Measurements from ENCODE around the gene MRPS2. TPM values are rescaled to one million over a fixed set of nuclear protein-coding genes. Genes with fewer than 3 reads are reported as not detected.
A peak's percentile ranks its signal among the peaks of the same experiment; 100 is the strongest.

Gene MRPS2
- total and polyA plus RNA-seq, 9 of the 15 experiments (the other 6 are each of a cell fraction or from before 2014, with no cell fraction given), result 8.0 to 167 (median 81.3) TPM

GRCh38 chr9:135478829-135479468 is 21.5 kb upstream of the MRPS2 start (continued):
- peak in 1 of 2 experiments; percentile 41; a peak in 1 of 4 replicates for TF ChIP-seq MNT (conservative IDR thresholded peaks at IDR 0.05)
- no peak for TF ChIP-seq CC2D1A (IDR thresholded peaks at IDR 0.05)
- no peak for TF ChIP-seq ZNF165 (CRISPR knock-in tag; IDR thresholded peaks at IDR 0.05; ENCODE audit: borderline replicate concordance)
- no peak for TF ChIP-seq BCLAF1 (IDR thresholded peaks at IDR 0.05; ENCODE audit: borderline replicate concordance in 1 of 2, control insufficient read depth in 1 of 2, low read depth in 2 of 2, low read length in 1 of 2)
- TF ChIP-seq MAFF (IDR thresholded peaks at IDR 0.05; ENCODE audit: low read length), result no peak
- TF ChIP-seq SRSF3 (IDR thresholded peaks at IDR 0.05; ENCODE audit: insufficient read depth, low read length), result no peak
- TF ChIP-seq ZNF717 (CRISPR knock-in tag; IDR thresholded peaks at IDR 0.05), result no peak
- TF ChIP-seq ZNF224 (CRISPR knock-in tag; IDR thresholded peaks at IDR 0.05), result no peak
- peak in 1 of 2 experiments; percentile 21 for TF ChIP-seq E2F6 (IDR thresholded peaks at IDR 0.05; ENCODE audit: borderline replicate concordance in 1 of 2, extremely low read depth in 1 of 2, insufficient read depth in 1 of 2, insufficient read length in 1 of 2, low read depth in 1 of 2, low read length in 1 of 2, poor library complexity in 1 of 2, severe bottlenecking in 1 of 2)
- TF ChIP-seq RAD21 (CRISPR knock-in tag; conservative IDR thresholded peaks at IDR 0.05 in 1 of 2, IDR thresholded peaks at IDR 0.05 in 1 of 2), result no peak; a peak in 1 of 4 replicates
- no peak for TF ChIP-seq ZNF311 (CRISPR knock-in tag; IDR thresholded peaks at IDR 0.05)
- TF ChIP-seq NCOA4 (IDR thresholded peaks at IDR 0.05; ENCODE audit: partially characterized antibody), result no peak
- TF ChIP-seq ILK (tag; IDR thresholded peaks at IDR 0.05; ENCODE audit: borderline replicate concordance, low read depth), result no peak
- no peak for TF ChIP-seq HLTF (IDR thresholded peaks at IDR 0.05)
- peak; percentile 76 for TF ChIP-seq ESRRA (IDR thresholded peaks at IDR 0.05; ENCODE audit: borderline replicate concordance, low read depth)
- no peak for TF ChIP-seq POLR2AphosphoS2 (IDR thresholded peaks at IDR 0.05; ENCODE audit: low read length)
- no peak for TF ChIP-seq ZNF395 (CRISPR knock-in tag; IDR thresholded peaks at IDR 0.05)
- TF ChIP-seq E2F3 (CRISPR knock-in tag; IDR thresholded peaks at IDR 0.05), result no peak
- TF ChIP-seq XRCC4 (IDR thresholded peaks at IDR 0.05; ENCODE audit: extremely low read depth, insufficient read depth, insufficient read length), result no peak
- TF ChIP-seq ZNF175 (CRISPR knock-in tag; IDR thresholded peaks at IDR 0.05; ENCODE audit: low read depth), result no peak
- no peak for TF ChIP-seq ZSCAN32 (CRISPR knock-in tag; IDR thresholded peaks at IDR 0.05)
